Activated CD4-positive, alpha-beta memory T cell treated with anti-CD3 and anti-CD28 coated beads, Interleukin-2, amount 10 ng/mL, durations not matched to agents 7 days and 5 days (primary cell): ENCODE data around the gene KIF1B. TPM values are rescaled to one million over a fixed set of nuclear protein-coding genes. Genes with fewer than 3 reads are reported as not detected.
"Not testable (repeated sequence)": the region's sequence is repeated elsewhere in the genome, so short reads cannot be mapped to it uniquely, and the experiment has no call there.

Experiments
- CTCF ChIA-PET: fragments of 350-600 bp; sonication (Branson Sonifier 250); formaldehyde crosslinking; loops from one replicate; lab custom pipeline; 2021; ENCODE audit warnings: antibody characterized with exemption, inconsistent platforms; lab: Charles Lee
- POLR2A ChIA-PET: fragments of 350-600 bp; sonication (Branson Sonifier 250); formaldehyde crosslinking; loops from one replicate; lab custom pipeline; 2021; ENCODE audit warnings: antibody characterized with exemption; lab: Charles Lee
- DNase-seq: peaks from one replicate; pipeline ENCODE4 v3.0.0-alpha.2; 2020
- H3K27ac Mint-ChIP-seq: one replicate; pipeline ENCODE4 v1.8.0; 2021; ENCODE audit warnings: mild to moderate bottlenecking, mixed read lengths
- H3K27me3 Mint-ChIP-seq: one replicate; pipeline ENCODE4 v1.8.0; 2021; ENCODE audit warnings: mixed read lengths
- H3K36me3 Mint-ChIP-seq: one replicate; pipeline ENCODE4 v1.8.0; 2021; ENCODE audit warnings: low read depth, mixed read lengths
- H3K4me1 Mint-ChIP-seq: one replicate; pipeline ENCODE4 v1.8.0; 2021; ENCODE audit warnings: mixed read lengths
- H3K4me3 Mint-ChIP-seq: one replicate; pipeline ENCODE4 v1.8.0; 2021; ENCODE audit warnings: mild to moderate bottlenecking, mixed read lengths
- H3K9me3 Mint-ChIP-seq: one replicate; pipeline ENCODE4 v1.8.0; 2021; ENCODE audit warnings: mixed read lengths
- total RNA-seq, 2 experiments: library from RNA; stranded (reverse); gene quantifications; one replicate each; pipeline ENCODE4 v1.2.3, GENCODE V29; 2021

The KIF1B gene
- total RNA-seq, 2 experiments from 2014 or later = 22.5 to 22.7 TPM

- not testable (repeated sequence) for DNase-seq, H3K9me3 Mint-ChIP-seq, H3K27me3 Mint-ChIP-seq, H3K4me3 Mint-ChIP-seq
- peak overlapping the region; percentile 45 for H3K27ac Mint-ChIP-seq
- H3K36me3 Mint-ChIP-seq = peaks cover 80% of the 10 kb centered on the region
- peaks cover 17% of the 10 kb centered on the region for H3K4me1 Mint-ChIP-seq
- POLR2A ChIA-PET = interaction anchor here (1.1 to 2.1 kb wide), 3 partner anchors 13 to 17 kb away, joined by 3 to 14 read pairs (median 3); partner anchors contain the start of gene PGD
- CTCF ChIA-PET = interaction anchor here (0.6 to 1.3 kb wide), 3 partner anchors 17 to 155 kb away, joined by 3 to 5 read pairs (median 3); partner anchors contain the start of gene PGD
These were observed 205.6 kb downstream of the KIF1B start for GRCh38 chr1:10415967-10416366.

DNA sequence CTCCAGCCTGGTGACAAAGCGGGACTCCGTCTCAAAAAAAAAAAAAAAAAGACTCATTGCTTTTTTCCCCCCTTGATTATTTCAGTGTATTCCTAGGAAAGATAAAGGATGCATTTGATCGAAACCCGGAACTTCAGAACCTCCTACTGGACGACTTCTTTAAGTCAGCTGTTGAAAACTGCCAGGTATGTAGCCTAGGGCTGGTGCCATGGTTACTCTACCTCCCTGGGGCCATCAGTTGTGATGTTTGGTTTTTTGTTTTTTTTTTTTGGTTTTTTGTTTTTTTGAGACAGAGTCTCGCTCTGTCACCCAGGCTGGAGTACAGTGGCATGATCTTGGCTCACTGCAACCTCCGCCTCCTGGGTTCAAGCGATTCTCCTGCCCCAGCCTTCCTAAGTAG is 208.4 kb downstream of the KIF1B start:
- H3K27me3 Mint-ChIP-seq, POLR2A ChIA-PET, H3K9me3 Mint-ChIP-seq, H3K27ac Mint-ChIP-seq, DNase-seq, H3K4me3 Mint-ChIP-seq: not testable (repeated sequence)
- CTCF ChIA-PET = interaction anchor here (0.6 kb wide), 1 partner anchor 290 kb away, joined by 3 read pairs; no protein-coding TSS in a partner anchor
- peaks cover 17% of the 10 kb centered on the region for H3K4me1 Mint-ChIP-seq
- H3K36me3 Mint-ChIP-seq = peaks cover 58% of the 10 kb centered on the region

DNA sequence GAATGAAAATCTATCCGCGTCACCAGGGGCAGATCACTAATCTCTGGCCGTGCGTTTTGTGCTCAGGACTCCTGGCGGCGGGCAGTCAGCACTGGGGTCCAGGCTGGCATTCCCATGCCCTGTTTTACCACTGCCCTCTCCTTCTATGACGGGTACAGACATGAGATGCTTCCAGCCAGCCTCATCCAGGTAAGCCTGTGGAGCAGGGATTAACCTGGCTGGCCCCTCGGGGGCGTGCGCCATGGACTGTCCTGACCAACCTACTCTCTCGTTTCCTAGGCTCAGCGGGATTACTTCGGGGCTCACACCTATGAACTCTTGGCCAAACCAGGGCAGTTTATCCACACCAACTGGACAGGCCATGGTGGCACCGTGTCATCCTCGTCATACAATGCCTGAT is 209.0 kb downstream of the KIF1B start:
- CTCF ChIA-PET = no interaction called here
- no peaks in the 10 kb centered on the region for H3K27me3 Mint-ChIP-seq
- H3K27ac Mint-ChIP-seq = no peak overlapping the region
- no peak overlapping the region for H3K4me3 Mint-ChIP-seq
- peaks cover 15% of the 10 kb centered on the region for H3K4me1 Mint-ChIP-seq
- DNase-seq = no peak
- no peaks in the 10 kb centered on the region for H3K9me3 Mint-ChIP-seq
- H3K36me3 Mint-ChIP-seq = peaks cover 53% of the 10 kb centered on the region
- POLR2A ChIA-PET = no interaction called here

- Mint-ChIP-seq H3K4me1 (no peaks in the 10 kb centered on the region), H3K9me3 (no peaks in the 10 kb centered on the region), H3K4me3 (no peak overlapping the region), H3K27me3 (no peaks in the 10 kb centered on the region), H3K27ac (no peak overlapping the region), H3K36me3 (peaks cover 36% of the 10 kb centered on the region)
- DNase-seq = no peak
- ChIA-PET CTCF (no interaction called here), POLR2A (no interaction called here)
These were observed 211.3 kb downstream of the KIF1B start for GRCh38 chr1:10421637-10422036.

DNA sequence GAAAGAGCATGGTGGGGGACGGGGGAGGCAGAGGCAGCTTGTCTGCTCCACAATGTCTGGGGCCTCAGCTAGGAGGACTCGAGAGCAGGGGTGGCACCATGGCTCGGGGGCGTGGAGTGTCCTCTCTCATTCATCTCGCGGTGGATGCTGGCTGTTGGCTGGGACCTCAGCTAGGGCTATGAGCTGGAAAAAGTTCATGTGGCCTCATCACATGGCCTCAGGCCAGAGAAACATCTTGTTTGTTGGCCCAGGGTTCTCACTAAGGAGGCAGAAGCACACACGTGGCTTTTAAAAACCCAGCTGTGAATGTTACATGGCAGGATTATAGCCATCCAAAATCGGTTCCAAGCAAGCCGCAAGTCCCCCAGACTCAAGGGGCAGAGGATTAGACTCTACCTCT is 213.7 kb downstream of the KIF1B start:
- POLR2A ChIA-PET = no interaction called here
- H3K27me3 Mint-ChIP-seq = no peaks in the 10 kb centered on the region
- CTCF ChIA-PET = interaction anchor here (0.6 kb wide), 1 partner anchor 80 kb away, joined by 3 read pairs; no protein-coding TSS in a partner anchor
- peaks cover 11% of the 10 kb centered on the region for H3K4me1 Mint-ChIP-seq
- no peaks in the 10 kb centered on the region for H3K9me3 Mint-ChIP-seq
- no peak for DNase-seq
- H3K36me3 Mint-ChIP-seq = peaks cover 19% of the 10 kb centered on the region
- H3K4me3 Mint-ChIP-seq = no peak overlapping the region
- H3K27ac Mint-ChIP-seq = no peak overlapping the region

DNA sequence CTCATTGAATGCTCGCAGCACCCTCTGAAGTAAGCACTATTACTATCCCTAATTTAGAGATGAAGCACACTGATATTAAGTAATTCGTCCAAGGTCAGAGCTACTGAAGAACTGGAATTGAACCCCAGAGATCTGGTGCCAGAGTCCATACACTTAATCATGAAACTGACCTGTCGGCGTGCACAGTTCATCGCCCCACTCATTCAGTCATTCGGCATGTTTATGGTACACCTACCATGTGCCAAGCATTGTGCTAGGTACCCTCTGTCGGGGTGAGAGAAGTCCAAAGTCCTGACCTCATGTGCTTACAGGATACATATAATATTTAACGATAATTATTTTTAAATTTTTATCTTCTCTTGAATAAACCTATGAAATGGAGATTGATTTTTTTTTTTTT is 214.3 kb downstream of the KIF1B start:
- Mint-ChIP-seq H3K9me3 (no peaks in the 10 kb centered on the region), H3K27ac (no peak overlapping the region), H3K4me1 (peaks cover 17% of the 10 kb centered on the region), H3K4me3 (no peak overlapping the region), H3K36me3 (peaks cover 14% of the 10 kb centered on the region), H3K27me3 (no peaks in the 10 kb centered on the region)
- ChIA-PET POLR2A (no interaction called here), CTCF (no interaction called here)
- no peak for DNase-seq

GRCh38 chr1:10425826-10426534 is 215.6 kb downstream of the KIF1B start:
- H3K36me3 Mint-ChIP-seq, DNase-seq, H3K27me3 Mint-ChIP-seq, POLR2A ChIA-PET, H3K27ac Mint-ChIP-seq, H3K9me3 Mint-ChIP-seq, H3K4me3 Mint-ChIP-seq: not testable (repeated sequence)
- CTCF ChIA-PET = interaction anchor here (0.9 to 1.3 kb wide), 2 partner anchors 49 to 557 kb away, joined by 3 to 6 read pairs; no protein-coding TSS in a partner anchor
- peaks cover 26% of the 10 kb centered on the region for H3K4me1 Mint-ChIP-seq

DNA sequence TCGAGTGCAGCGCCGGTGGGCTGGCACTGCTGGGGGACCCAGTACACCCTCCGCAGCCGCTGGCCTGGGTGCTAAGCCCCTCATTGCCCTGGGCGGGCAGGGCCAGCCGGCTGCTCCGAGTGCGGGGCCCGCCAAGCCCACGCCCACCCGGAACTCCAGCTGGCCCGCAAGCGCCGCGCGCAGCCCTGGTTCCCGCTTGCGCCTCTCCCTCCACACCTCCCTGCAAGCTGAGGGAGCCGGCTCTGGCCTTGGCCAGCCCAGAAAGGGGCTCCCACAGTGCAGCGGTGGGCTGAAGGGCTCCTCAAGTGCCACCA is 216.1 kb downstream of the KIF1B start:
- CTCF ChIA-PET = interaction anchor here (0.9 to 1.3 kb wide), 2 partner anchors 49 to 558 kb away, joined by 3 to 6 read pairs; no protein-coding TSS in a partner anchor

DNA sequence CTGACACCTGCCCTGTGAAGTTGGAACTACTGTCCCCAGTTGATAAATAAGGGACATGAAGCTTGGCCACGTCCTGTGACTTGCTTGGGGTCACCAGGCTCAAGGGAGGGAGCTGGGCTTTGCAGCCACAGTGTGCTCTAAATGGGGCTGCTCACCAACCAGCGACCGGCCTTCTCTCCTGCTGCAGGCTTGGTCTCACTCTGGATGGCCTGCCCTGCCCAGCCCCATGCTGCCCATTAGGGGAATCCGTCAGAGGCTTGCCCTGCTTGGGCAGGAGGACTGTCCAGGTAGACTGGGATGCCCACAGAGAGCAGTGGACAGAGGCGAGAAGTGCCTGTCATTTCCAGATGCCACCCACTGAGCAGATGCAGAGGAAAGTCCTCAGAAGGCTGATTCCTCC is 218.6 kb downstream of the KIF1B start:
- Mint-ChIP-seq H3K9me3 (no peaks in the 10 kb centered on the region), H3K36me3 (no peaks in the 10 kb centered on the region), H3K4me1 (peaks cover 39% of the 10 kb centered on the region), H3K4me3 (peak overlapping the region; percentile 86), H3K27me3 (no peaks in the 10 kb centered on the region), H3K27ac (no peak overlapping the region)
- ChIA-PET POLR2A (interaction anchor here (1.0 to 3.3 kb wide), 5 partner anchors 14 to 485 kb away, joined by 3 to 30 read pairs (median 11); partner anchors contain the start of genes CORT, LZIC, NMNAT1 and PGD), CTCF (interaction anchor here (0.5 to 5.4 kb wide), 12 partner anchors 10 to 1216 kb away, joined by 3 to 106 read pairs (median 4); partner anchors contain the start of genes KIF1B, LZIC and NMNAT1)
- DNase-seq = no peak

More for the DNA sequence above, 216.1 kb downstream of the KIF1B start:
- peaks cover 32% of the 10 kb centered on the region for H3K4me1 Mint-ChIP-seq
- H3K27ac Mint-ChIP-seq, H3K9me3 Mint-ChIP-seq, H3K4me3 Mint-ChIP-seq, DNase-seq, H3K36me3 Mint-ChIP-seq, H3K27me3 Mint-ChIP-seq, POLR2A ChIA-PET: not testable (repeated sequence)

GRCh38 chr1:10429868-10430215 is 219.5 kb downstream of the KIF1B start:
- peak overlapping the region; percentile 79 for H3K27ac Mint-ChIP-seq
- POLR2A ChIA-PET = interaction anchor here (0.6 to 3.3 kb wide), 17 partner anchors 10 to 714 kb away, joined by 3 to 30 read pairs (median 4); partner anchors contain the start of genes CORT, KIF1B, LZIC and NMNAT1
- H3K4me1 Mint-ChIP-seq = peaks cover 39% of the 10 kb centered on the region
- DNase-seq = peak; percentile 46
- no peaks in the 10 kb centered on the region for H3K36me3 Mint-ChIP-seq
- peak overlapping the region; percentile 86 for H3K4me3 Mint-ChIP-seq
- H3K27me3 Mint-ChIP-seq = no peaks in the 10 kb centered on the region
- CTCF ChIA-PET = interaction anchor here (0.6 to 5.4 kb wide), 23 partner anchors 9 to 777 kb away, joined by 3 to 106 read pairs (median 4); partner anchors contain the start of genes KIF1B, LZIC, NMNAT1 and PGD
- H3K9me3 Mint-ChIP-seq = no peaks in the 10 kb centered on the region

- ChIA-PET CTCF (interaction anchor here (0.6 to 5.4 kb wide), 27 partner anchors 9 to 777 kb away, joined by 3 to 106 read pairs (median 4); partner anchors contain the start of genes KIF1B, LZIC, NMNAT1 and PEX14), POLR2A (interaction anchor here (0.6 to 3.3 kb wide), 23 partner anchors 9 to 715 kb away, joined by 3 to 30 read pairs (median 4); partner anchors contain the start of genes CORT, KIF1B, LZIC and NMNAT1)
- Mint-ChIP-seq H3K27ac (peak within 1 kb of the TSS; percentile 79), H3K36me3 (no peaks in the 10 kb centered on the region), H3K27me3 (no peaks in the 10 kb centered on the region), H3K9me3 (no peaks in the 10 kb centered on the region), H3K4me1 (peaks cover 39% of the 10 kb centered on the region), H3K4me3 (peak within 1 kb of the TSS; percentile 86)
- peak; percentile 85 for DNase-seq
These were observed 220.1 kb downstream of the KIF1B start, which contains the start of gene CENPS for GRCh38 chr1:10430216-10431069. Gene CENPS (plus strand): TSS chr1:10430433. CDS start chr1:10430518, 85 bp downstream.
